ENCODE results near the gene TPCN1. TPM values are rescaled to one million over a fixed set of nuclear protein-coding genes. Genes with fewer than 3 reads are reported as not detected.
A peak's percentile ranks its signal among the peaks of the same experiment; 100 is the strongest.

Gene TPCN1
- total and polyA plus RNA-seq, 10 donors: 15.5 to 90.1 (median 46.7) TPM

- DNase-seq: peak; percentile 82
- Histone ChIP-seq H3K27me3 (replicated peaks in 1 of 7) (no peaks in the 10 kb centered on the region), H3K36me3 (peaks cover 0 to 81% (median 24%) of the 10 kb centered on the region in 6 donors), H3K9me3 (no peaks in the 10 kb centered on the region), H3K4me1 (peaks cover 39 to 68% (median 56%) of the 10 kb centered on the region in 6 donors), H3K4me3 (peak overlapping the region in 1 of 8 donors; percentile 17), H3K27ac (peak overlapping the region in 7 of 8 donors; percentile 44 to 83 (median 75))
- peak; percentile 19 to 85 (median 81) for TF ChIP-seq POLR2AphosphoS5 (IDR thresholded peaks at IDR 0.05)
- no peak for TF ChIP-seq POLR2A (IDR thresholded peaks at IDR 0.05)
- peak in 2 of 11 experiments; percentile 19 to 24 for TF ChIP-seq CTCF (IDR thresholded peaks at IDR 0.05 in 8 of 11, conservative IDR thresholded peaks at IDR 0.05 in 3 of 11)
- intact Hi-C loops (cut with DNase I; ENCODE audit: low total_unique reads): no loop called here
- 44 to 76% (median 50%) methylated on average over 19 of the region's 19 CpGs for WGBS, 5 donors
Observed at GRCh38 chr12:113245695-113246477, 24.6 kb downstream of the TPCN1 start.

GRCh38 chr12:113246478-113247122 is 25.3 kb downstream of the TPCN1 start:
- 49 to 70% (median 65%) methylated on average over 16 to 18 of the region's 18 CpGs for whole genome bisulfite sequencing, 5 donors
- DNase-seq: peak; percentile 76
- TF ChIP-seq POLR2AphosphoS5 (IDR thresholded peaks at IDR 0.05) (peak in 2 of 3 donors; percentile 29 to 51), CTCF (IDR thresholded peaks at IDR 0.05 in 8 of 11, conservative IDR thresholded peaks at IDR 0.05 in 3 of 11) (no peak)
- peaks cover 0 to 79% (median 25%) of the 10 kb centered on the region in 6 donors for H3K36me3 ChIP-seq
- peak overlapping the region in 7 of 8 donors; percentile 44 to 83 (median 75) for H3K27ac ChIP-seq
- no peak overlapping the region for H3K4me3 ChIP-seq
- intact Hi-C loops (cut with DNase I; ENCODE audit: low total_unique reads): no loop called here
- no peaks in the 10 kb centered on the region for H3K9me3 ChIP-seq
- peaks cover 34 to 61% (median 49%) of the 10 kb centered on the region in 6 donors for H3K4me1 ChIP-seq
- H3K27me3 ChIP-seq (replicated peaks in 1 of 7): no peaks in the 10 kb centered on the region

- TF ChIP-seq POLR2A (IDR thresholded peaks at IDR 0.05) (no peak), CTCF (IDR thresholded peaks at IDR 0.05 in 8 of 11, conservative IDR thresholded peaks at IDR 0.05 in 3 of 11) (no peak), POLR2AphosphoS5 (IDR thresholded peaks at IDR 0.05) (no peak)
- Histone ChIP-seq H3K27me3 (replicated peaks in 1 of 7) (no peaks in the 10 kb centered on the region), H3K27ac (peak overlapping the region in 7 of 8 donors; percentile 44 to 83 (median 75)), H3K4me1 (peaks cover 26 to 53% (median 42%) of the 10 kb centered on the region in 6 donors), H3K36me3 (peaks cover 0 to 80% (median 23%) of the 10 kb centered on the region in 6 donors), H3K4me3 (no peak overlapping the region), H3K9me3 (peaks cover 0 to 4% (median under 1%) of the 10 kb centered on the region in 8 donors)
- 86 to 91% (median 90%) methylated on average over 21 of the region's 21 CpGs for WGBS, 5 donors
- peak; percentile 50 for DNase-seq
- intact Hi-C loops (cut with DNase I; ENCODE audit: low total_unique reads): no loop called here
Observed at GRCh38 chr12:113247123-113248050, 26.1 kb downstream of the TPCN1 start.

Data from spleen (tissue), 11 donors.